HepG2 (cell line): ENCODE results near the gene KIF13A. TPM values are rescaled to one million over a fixed set of nuclear protein-coding genes. Genes with fewer than 3 reads are reported as not detected.

Experiments used
- ATF3 ChIP-seq: sonication (generic); formaldehyde crosslinking; IDR thresholded peaks from 2 replicates; pipeline ENCODE4 v1.4.0; 2020; ENCODE audit warnings: missing genetic modification reagents
- BHLHE40 ChIP-seq: IDR thresholded peaks from 2 replicates; pipeline ENCODE4 v1.6.1; 2011; ENCODE audit warnings: low read length, improper control_type of control experiment
- CHD4 ChIP-seq: fragments of 200-600 bp; sonication (generic); IDR thresholded peaks from 2 replicates; pipeline ENCODE4 v1.7.0; 2017; ENCODE audit warnings: mild to moderate bottlenecking, low read length, borderline replicate concordance
- DRAP1 ChIP-seq: IDR thresholded peaks from 2 replicates; pipeline ENCODE4 v1.6.1; 2016; ENCODE audit warnings: missing genetic modification reagents, missing compliant biosample characterization
- ESRRA ChIP-seq: sonication (generic); formaldehyde crosslinking; IDR thresholded peaks from 2 replicates; pipeline ENCODE4 v1.5.1; 2020; ENCODE audit warnings: mild to moderate bottlenecking, low read depth, missing genetic modification reagents
- FOXK1 ChIP-seq: sonication (generic); formaldehyde crosslinking; IDR thresholded peaks from 2 replicates; pipeline ENCODE4 v1.4.0; 2020; ENCODE audit warnings: low read depth, missing genetic modification reagents, borderline replicate concordance
- HOXA9 ChIP-seq: sonication (generic); formaldehyde crosslinking; IDR thresholded peaks from 2 replicates; pipeline ENCODE4 v1.8.1; 2022; ENCODE audit warnings: missing genetic modification reagents, mild to moderate bottlenecking, moderate library complexity, borderline replicate concordance
- TEAD3 ChIP-seq: optimal IDR thresholded peaks from 2 replicates; pipeline ENCODE3; 2016; ENCODE audit warnings: borderline replicate concordance
- ZFP36 ChIP-seq: fragments of 150-350 bp; IDR thresholded peaks from 2 replicates; pipeline ENCODE4 v1.6.1; 2018; ENCODE audit warnings: borderline replicate concordance, low read length, low read depth; ENCODE audit not compliant: partially characterized antibody
- ZNF17 ChIP-seq: sonication (generic); formaldehyde crosslinking; IDR thresholded peaks from 2 replicates; pipeline ENCODE4 v1.5.0; 2020; ENCODE audit warnings: mild to moderate bottlenecking, missing genetic modification reagents
- ZNF354B ChIP-seq: sonication (generic); formaldehyde crosslinking; IDR thresholded peaks from 2 replicates; pipeline ENCODE4 v1.8.0; 2022; ENCODE audit warnings: mild to moderate bottlenecking, missing genetic modification reagents
- ZNF367 ChIP-seq: sonication (generic); formaldehyde crosslinking; IDR thresholded peaks from 2 replicates; pipeline ENCODE4 v1.4.0; 2020; ENCODE audit warnings: missing genetic modification reagents, borderline replicate concordance
- ZNF607 ChIP-seq: sonication (generic); formaldehyde crosslinking; IDR thresholded peaks from 2 replicates; pipeline ENCODE4 v1.5.1; 2020; ENCODE audit warnings: missing genetic modification reagents, mild to moderate bottlenecking, borderline replicate concordance
- ZNF777 ChIP-seq: sonication (generic); formaldehyde crosslinking; IDR thresholded peaks from 2 replicates; pipeline ENCODE4 v1.4.0; 2020; ENCODE audit warnings: missing genetic modification reagents
- ZSCAN9 ChIP-seq: IDR thresholded peaks from 2 replicates; pipeline ENCODE4 v1.6.1; 2016; ENCODE audit warnings: borderline replicate concordance
- polyA plus RNA-seq, 8 experiments: library from polyadenylated mRNA; depleted of rRNA in 3 of 8; stranded (reverse) in 7 of 8; unstranded in 1 of 8; fragments of >200 nt; fragmentation: Illumina TruSeq in 4 of 8; extraction: Trizol in 4 of 8; gene quantifications; 2 replicates each; pipeline versions ENCODE4 v1.2.1 to v1.2.3, GENCODE V29; 2011 to 2016; ENCODE audit warnings: low read depth in 4 of 8, missing spikeins in 1 of 8, mixed read lengths in 1 of 8; ENCODE audit not compliant: insufficient read depth in 1 of 8
- total RNA-seq, 5 experiments: library from RNA; depleted of rRNA; stranded (reverse); fragments of >200 nt; fragmentation: Illumina TruSeq; extraction: Trizol; gene quantifications; 2 replicates each; pipeline ENCODE4 v1.2.3, GENCODE V29; 2016; ENCODE audit warnings: low read depth in 1 of 5
- TF ChIP-seq, protein P1 (sequence below): sonication (generic); formaldehyde crosslinking; IDR thresholded peaks from 2 replicates; pipeline ENCODE4; 2020; ENCODE audit warnings: missing genetic modification reagents, mild to moderate bottlenecking, borderline replicate concordance
- TF ChIP-seq, protein P2 (sequence below): sonication (generic); formaldehyde crosslinking; IDR thresholded peaks from 2 replicates; pipeline ENCODE4 v1.5.0; 2020; ENCODE audit warnings: mild to moderate bottlenecking, missing genetic modification reagents, borderline replicate concordance
- TF ChIP-seq, protein P3 (sequence below): sonication (generic); formaldehyde crosslinking; IDR thresholded peaks from 2 replicates; pipeline ENCODE4 v1.5.1; 2020; ENCODE audit warnings: mild to moderate bottlenecking, missing genetic modification reagents, borderline replicate concordance

KIF13A gene
- total and polyA plus RNA-seq, 2 of the 13 experiments (the other 11 are each of a cell fraction or from before 2014, with no cell fraction given): 21.1 to 37.2 TPM

DNA sequence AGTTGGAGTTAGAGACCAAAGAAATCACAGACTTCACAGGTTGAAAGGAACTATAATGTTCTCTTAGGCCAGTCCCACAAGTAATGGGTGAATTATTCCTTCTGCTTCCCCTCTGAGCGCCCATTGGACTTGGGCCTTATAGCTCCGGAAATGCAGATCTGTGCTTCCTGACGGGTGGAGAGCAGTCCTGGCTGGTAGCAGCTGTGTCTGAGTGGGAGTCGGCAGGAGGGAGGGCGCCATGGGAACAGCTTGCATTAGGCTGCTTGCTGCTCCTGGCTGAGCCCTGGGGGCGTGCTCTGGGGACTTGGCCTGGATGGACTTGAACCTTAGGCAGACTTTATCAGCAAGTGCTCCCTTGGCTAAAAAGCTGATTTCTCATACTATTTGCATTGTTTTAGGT, 262.4 kb downstream of the KIF13A start (continued):
- TF ChIP-seq, protein P1, sequence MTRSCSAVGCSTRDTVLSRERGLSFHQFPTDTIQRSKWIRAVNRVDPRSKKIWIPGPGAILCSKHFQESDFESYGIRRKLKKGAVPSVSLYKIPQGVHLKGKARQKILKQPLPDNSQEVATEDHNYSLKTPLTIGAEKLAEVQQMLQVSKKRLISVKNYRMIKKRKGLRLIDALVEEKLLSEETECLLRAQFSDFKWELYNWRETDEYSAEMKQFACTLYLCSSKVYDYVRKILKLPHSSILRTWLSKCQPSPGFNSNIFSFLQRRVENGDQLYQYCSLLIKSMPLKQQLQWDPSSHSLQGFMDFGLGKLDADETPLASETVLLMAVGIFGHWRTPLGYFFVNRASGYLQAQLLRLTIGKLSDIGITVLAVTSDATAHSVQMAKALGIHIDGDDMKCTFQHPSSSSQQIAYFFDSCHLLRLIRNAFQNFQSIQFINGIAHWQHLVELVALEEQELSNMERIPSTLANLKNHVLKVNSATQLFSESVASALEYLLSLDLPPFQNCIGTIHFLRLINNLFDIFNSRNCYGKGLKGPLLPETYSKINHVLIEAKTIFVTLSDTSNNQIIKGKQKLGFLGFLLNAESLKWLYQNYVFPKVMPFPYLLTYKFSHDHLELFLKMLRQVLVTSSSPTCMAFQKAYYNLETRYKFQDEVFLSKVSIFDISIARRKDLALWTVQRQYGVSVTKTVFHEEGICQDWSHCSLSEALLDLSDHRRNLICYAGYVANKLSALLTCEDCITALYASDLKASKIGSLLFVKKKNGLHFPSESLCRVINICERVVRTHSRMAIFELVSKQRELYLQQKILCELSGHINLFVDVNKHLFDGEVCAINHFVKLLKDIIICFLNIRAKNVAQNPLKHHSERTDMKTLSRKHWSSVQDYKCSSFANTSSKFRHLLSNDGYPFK (CRISPR knock-in tag): no peak
- TF ChIP-seq TEAD3 (CRISPR knock-in tag) (no peak), HOXA9 (CRISPR knock-in tag) (no peak), ATF3 (CRISPR knock-in tag) (no peak), ZNF354B (CRISPR knock-in tag) (no peak), ZFP36 (no peak), ZNF367 (CRISPR knock-in tag) (no peak), BHLHE40 (no peak), CHD4 (no peak), FOXK1 (CRISPR knock-in tag) (peak; percentile 19; the same call in 1 of the 2 replicates), ZNF777 (CRISPR knock-in tag) (no peak), ZNF607 (CRISPR knock-in tag) (no peak), DRAP1 (CRISPR knock-in tag) (peak; percentile 77), ZNF17 (CRISPR knock-in tag) (no peak), ZSCAN9 (CRISPR knock-in tag) (no peak), ESRRA (no peak)
- TF ChIP-seq, protein P2, sequence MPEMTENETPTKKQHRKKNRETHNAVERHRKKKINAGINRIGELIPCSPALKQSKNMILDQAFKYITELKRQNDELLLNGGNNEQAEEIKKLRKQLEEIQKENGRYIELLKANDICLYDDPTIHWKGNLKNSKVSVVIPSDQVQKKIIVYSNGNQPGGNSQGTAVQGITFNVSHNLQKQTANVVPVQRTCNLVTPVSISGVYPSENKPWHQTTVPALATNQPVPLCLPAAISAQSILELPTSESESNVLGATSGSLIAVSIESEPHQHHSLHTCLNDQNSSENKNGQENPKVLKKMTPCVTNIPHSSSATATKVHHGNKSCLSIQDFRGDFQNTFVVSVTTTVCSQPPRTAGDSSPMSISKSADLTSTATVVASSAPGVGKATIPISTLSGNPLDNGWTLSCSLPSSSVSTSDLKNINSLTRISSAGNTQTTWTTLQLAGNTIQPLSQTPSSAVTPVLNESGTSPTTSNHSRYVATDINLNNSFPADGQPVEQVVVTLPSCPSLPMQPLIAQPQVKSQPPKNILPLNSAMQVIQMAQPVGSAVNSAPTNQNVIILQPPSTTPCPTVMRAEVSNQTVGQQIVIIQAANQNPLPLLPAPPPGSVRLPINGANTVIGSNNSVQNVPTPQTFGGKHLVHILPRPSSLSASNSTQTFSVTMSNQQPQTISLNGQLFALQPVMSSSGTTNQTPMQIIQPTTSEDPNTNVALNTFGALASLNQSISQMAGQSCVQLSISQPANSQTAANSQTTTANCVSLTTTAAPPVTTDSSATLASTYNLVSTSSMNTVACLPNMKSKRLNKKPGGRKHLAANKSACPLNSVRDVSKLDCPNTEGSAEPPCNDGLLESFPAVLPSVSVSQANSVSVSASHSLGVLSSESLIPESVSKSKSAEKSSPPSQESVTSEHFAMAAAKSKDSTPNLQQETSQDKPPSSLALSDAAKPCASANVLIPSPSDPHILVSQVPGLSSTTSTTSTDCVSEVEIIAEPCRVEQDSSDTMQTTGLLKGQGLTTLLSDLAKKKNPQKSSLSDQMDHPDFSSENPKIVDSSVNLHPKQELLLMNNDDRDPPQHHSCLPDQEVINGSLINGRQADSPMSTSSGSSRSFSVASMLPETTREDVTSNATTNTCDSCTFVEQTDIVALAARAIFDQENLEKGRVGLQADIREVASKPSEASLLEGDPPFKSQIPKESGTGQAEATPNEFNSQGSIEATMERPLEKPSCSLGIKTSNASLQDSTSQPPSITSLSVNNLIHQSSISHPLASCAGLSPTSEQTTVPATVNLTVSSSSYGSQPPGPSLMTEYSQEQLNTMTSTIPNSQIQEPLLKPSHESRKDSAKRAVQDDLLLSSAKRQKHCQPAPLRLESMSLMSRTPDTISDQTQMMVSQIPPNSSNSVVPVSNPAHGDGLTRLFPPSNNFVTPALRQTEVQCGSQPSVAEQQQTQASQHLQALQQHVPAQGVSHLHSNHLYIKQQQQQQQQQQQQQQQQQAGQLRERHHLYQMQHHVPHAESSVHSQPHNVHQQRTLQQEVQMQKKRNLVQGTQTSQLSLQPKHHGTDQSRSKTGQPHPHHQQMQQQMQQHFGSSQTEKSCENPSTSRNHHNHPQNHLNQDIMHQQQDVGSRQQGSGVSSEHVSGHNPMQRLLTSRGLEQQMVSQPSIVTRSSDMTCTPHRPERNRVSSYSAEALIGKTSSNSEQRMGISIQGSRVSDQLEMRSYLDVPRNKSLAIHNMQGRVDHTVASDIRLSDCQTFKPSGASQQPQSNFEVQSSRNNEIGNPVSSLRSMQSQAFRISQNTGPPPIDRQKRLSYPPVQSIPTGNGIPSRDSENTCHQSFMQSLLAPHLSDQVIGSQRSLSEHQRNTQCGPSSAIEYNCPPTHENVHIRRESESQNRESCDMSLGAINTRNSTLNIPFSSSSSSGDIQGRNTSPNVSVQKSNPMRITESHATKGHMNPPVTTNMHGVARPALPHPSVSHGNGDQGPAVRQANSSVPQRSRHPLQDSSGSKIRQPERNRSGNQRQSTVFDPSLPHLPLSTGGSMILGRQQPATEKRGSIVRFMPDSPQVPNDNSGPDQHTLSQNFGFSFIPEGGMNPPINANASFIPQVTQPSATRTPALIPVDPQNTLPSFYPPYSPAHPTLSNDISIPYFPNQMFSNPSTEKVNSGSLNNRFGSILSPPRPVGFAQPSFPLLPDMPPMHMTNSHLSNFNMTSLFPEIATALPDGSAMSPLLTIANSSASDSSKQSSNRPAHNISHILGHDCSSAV (CRISPR knock-in tag): no peak
- TF ChIP-seq, protein P3, sequence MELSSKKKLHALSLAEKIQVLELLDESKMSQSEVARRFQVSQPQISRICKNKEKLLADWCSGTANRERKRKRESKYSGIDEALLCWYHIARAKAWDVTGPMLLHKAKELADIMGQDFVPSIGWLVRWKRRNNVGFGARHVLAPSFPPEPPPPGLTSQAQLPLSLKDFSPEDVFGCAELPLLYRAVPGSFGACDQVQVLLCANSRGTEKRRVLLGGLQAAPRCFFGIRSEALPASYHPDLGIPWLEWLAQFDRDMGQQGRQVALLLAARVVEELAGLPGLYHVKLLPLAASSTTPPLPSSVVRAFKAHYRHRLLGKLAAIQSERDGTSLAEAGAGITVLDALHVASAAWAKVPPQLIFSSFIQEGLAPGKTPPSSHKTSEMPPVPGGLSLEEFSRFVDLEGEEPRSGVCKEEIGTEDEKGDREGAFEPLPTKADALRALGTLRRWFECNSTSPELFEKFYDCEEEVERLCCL (CRISPR knock-in tag): no peak
